Fibroblast of the aortic adventitia (primary cell): ENCODE results near the gene SEL1L. TPM values are rescaled to one million over a fixed set of nuclear protein-coding genes. Genes with fewer than 3 reads are reported as not detected.
"Not testable (repeated sequence)": the region's sequence is repeated elsewhere in the genome, so short reads cannot be mapped to it uniquely, and the experiment has no call there.

Experiments
- DNase-seq: peaks from one replicate; pipeline ENCODE4 v3.0.0-alpha.2; 2010; ENCODE audit warnings: low read depth
- H3K4me3 ChIP-seq: 2 replicates; pipeline ENCODE4 v1.5.1; 2011; ENCODE audit warnings: low read depth, mild to moderate bottlenecking, control low read depth, low read length, moderate library complexity
- total RNA-seq: library from RNA; depleted of rRNA; stranded (reverse); fragments of >200 nt; gene quantifications from 2 replicates; pipeline ENCODE4 v1.2.3, GENCODE V29; 2012; ENCODE audit warnings: low replicate concordance
- TF ChIP-seq, protein P1 (sequence below): IDR thresholded peaks from 2 replicates; pipeline ENCODE4 v1.5.1; 2011; ENCODE audit warnings: mild to moderate bottlenecking, low read length, control low read depth, inconsistent platforms; ENCODE audit not compliant: insufficient read depth

Gene SEL1L
- total RNA-seq, 1 donor: 112 TPM

GRCh38 chr14:81550001-81550637 is 16.5 kb upstream of the SEL1L start:
- TF ChIP-seq, protein P1, sequence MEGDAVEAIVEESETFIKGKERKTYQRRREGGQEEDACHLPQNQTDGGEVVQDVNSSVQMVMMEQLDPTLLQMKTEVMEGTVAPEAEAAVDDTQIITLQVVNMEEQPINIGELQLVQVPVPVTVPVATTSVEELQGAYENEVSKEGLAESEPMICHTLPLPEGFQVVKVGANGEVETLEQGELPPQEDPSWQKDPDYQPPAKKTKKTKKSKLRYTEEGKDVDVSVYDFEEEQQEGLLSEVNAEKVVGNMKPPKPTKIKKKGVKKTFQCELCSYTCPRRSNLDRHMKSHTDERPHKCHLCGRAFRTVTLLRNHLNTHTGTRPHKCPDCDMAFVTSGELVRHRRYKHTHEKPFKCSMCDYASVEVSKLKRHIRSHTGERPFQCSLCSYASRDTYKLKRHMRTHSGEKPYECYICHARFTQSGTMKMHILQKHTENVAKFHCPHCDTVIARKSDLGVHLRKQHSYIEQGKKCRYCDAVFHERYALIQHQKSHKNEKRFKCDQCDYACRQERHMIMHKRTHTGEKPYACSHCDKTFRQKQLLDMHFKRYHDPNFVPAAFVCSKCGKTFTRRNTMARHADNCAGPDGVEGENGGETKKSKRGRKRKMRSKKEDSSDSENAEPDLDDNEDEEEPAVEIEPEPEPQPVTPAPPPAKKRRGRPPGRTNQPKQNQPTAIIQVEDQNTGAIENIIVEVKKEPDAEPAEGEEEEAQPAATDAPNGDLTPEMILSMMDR: no peak
- no peak for DNase-seq
- no peak overlapping the region for H3K4me3 ChIP-seq

DNA sequence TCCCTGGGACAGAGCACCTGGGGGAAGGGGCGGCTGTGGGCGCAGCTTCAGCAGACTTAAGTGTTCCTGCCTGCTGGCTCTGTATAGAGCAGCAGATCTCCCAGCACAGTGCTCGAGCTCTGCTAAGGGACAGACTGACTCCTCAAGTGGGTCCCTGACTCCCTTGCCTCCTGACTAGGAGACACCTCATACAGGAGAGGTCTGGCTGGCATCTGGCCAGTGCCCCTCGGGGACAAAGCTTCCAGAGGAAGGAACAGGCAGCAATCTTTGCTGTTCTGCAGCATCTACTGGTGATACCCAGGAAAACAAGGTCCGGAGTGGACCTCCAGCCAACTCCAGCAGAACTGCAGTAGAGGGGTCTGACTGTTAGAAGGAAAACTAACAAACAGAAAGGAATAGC is 7.6 kb upstream of the SEL1L start:
- not testable (repeated sequence) for DNase-seq, H3K4me3 ChIP-seq

GRCh38 chr14:81537193-81537592 is 3.5 kb upstream of the SEL1L start:
- H3K4me3 ChIP-seq: no peak overlapping the region
- TF ChIP-seq, protein P1: no peak
- DNase-seq: no peak

DNA sequence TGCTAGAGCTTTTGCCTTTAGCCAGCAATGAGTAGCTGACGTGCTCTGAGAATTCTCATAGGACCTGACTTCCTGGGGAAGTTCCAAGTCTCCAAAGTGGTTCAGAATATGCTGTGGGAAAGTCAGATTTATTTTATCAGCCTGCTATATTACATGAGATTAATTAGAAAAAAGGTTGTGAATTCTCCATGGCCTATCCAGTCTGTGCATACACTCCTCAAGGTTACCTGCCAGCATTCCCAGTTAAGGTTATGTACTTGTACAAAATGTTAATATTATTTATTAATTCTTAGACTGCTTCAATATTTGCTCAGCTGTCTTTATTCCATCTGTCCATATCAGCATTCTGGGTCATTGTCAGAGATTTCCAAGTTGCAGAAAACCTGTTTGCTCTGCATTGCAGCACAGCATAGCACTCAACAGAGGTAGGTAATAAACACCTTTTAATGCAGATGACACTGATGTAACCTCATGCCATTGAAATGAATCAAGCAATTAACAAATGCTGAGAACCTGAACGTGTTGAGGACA is 2.7 kb upstream of the SEL1L start:
- no peak for DNase-seq
- TF ChIP-seq, protein P1: no peak
- H3K4me3 ChIP-seq: no peak overlapping the region

DNA sequence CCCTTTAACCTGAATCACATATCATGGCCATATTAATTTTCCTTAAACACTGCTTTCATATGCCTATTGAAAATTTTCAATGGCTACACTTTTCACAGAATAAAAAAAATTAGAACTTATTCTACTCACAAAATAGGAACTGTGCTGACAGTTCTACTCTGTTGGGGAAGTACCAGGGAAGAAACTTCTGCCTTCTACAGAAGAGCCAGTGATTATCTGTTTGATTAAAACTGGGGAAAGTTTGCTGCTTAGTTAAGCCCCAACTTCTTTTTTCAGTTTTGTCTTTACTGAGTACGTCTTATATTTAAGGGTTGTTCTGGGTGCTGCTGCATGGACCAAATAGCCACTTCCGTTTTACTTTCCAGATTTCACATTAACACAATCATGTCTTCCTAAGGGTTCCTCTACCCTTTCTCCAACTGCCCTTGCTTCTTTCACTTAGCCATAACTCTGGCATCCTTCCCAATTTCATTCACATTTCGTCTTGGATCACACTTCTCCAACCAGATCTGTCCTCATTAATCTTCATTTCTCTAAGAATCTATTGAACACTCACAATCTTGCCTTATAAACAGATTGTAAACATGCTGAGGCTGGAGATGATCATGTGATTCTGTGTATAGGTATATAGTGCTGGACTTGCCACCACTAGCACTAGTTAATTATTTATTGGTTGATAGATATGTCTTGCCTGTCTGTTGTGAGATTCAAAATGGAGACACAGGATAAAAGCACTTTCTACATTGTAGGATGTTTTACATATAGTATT is 1.9 kb upstream of the SEL1L start:
- no peak for DNase-seq
- no peak overlapping the region for H3K4me3 ChIP-seq
- TF ChIP-seq, protein P1: no peak

- DNase-seq: no peak
Measured at GRCh38 chr14:81534510-81535074, 939 bp upstream of the SEL1L start.

DNA sequence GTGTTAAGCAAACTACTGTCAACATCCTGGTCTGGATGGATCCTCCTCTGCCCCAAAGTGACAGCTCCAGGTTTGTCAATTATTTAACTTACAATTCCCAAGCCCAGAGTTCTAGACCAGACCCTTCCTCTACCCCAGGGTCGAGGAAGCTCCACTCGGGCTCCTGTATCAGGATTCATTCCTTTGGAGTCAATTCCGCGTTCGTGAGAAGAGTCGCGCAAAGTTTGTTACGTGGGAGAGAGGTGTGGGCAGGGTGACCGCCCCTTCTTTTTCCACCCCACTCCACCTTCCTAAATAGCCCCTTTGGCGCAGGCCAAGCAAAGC is 479 bp downstream of the SEL1L start:
- TF ChIP-seq, protein P1: no peak
- peak overlapping the region; percentile 89 for H3K4me3 ChIP-seq
- no peak for DNase-seq

More at GRCh38 chr14:81534510-81535074, 939 bp upstream of the SEL1L start:
- TF ChIP-seq, protein P1: no peak
- H3K4me3 ChIP-seq: no peak overlapping the region
